Measurements from ENCODE around the gene SSH2.

The SSH2 gene

GRCh38 chr17:29617125-29617480 is 312.9 kb downstream of the SSH2 start:
- TF ChIP-seq CTCF (IDR thresholded peaks at IDR 0.05): peak; percentile 20
- H3K4me3 ChIP-seq: peak overlapping the region; percentile 63

GRCh38 chr17:29616300-29617048 is 313.6 kb downstream of the SSH2 start:
- TF ChIP-seq CTCF (IDR thresholded peaks at IDR 0.05): no peak
- DNase-seq (ENCODE audit: low spot score): no peak
- no peak overlapping the region for H3K27ac ChIP-seq
- H3K4me3 ChIP-seq: peak overlapping the region; percentile 68

More at GRCh38 chr17:29617125-29617480, 312.9 kb downstream of the SSH2 start:
- no peak overlapping the region for H3K27ac ChIP-seq
- DNase-seq (ENCODE audit: low spot score): peak; percentile 83

GRCh38 chr17:29615492-29616299 is 314.3 kb downstream of the SSH2 start:
- TF ChIP-seq CTCF (IDR thresholded peaks at IDR 0.05): no peak
- H3K27ac ChIP-seq: peak overlapping the region in 1 of 2 donors; percentile 53
- DNase-seq (ENCODE audit: low spot score): peak; percentile 83

GRCh38 chr17:29615048-29615385 is 315.0 kb downstream of the SSH2 start:
- peak overlapping the region in 1 of 2 donors; percentile 29 for H3K27ac ChIP-seq
- H3K4me3 ChIP-seq: peak overlapping the region; percentile 68
- no peak for DNase-seq (ENCODE audit: low spot score)
- no peak for TF ChIP-seq CTCF (IDR thresholded peaks at IDR 0.05)

More at GRCh38 chr17:29615492-29616299, 314.3 kb downstream of the SSH2 start:
- peak overlapping the region; percentile 68 for H3K4me3 ChIP-seq

GRCh38 chr17:29614349-29615047 is 315.5 kb downstream of the SSH2 start:
- TF ChIP-seq CTCF (IDR thresholded peaks at IDR 0.05): no peak
- peak overlapping the region in 1 of 2 donors; percentile 29 for H3K27ac ChIP-seq
- peak overlapping the region; percentile 68 for H3K4me3 ChIP-seq
- DNase-seq (ENCODE audit: low spot score): no peak

GRCh38 chr17:29613856-29614255 is 316.2 kb downstream of the SSH2 start:
- peak overlapping the region in 1 of 2 donors; percentile 80 for H3K27ac ChIP-seq
- no peak for TF ChIP-seq CTCF (IDR thresholded peaks at IDR 0.05)
- DNase-seq (ENCODE audit: low spot score): no peak
- H3K4me3 ChIP-seq: peak overlapping the region; percentile 66

All from coronary artery (tissue), 2 donors.